Suprapubic skin (tissue), 4 donors: ENCODE measurements around the gene FGF4.

Source experiments
- EP300 ChIP-seq: sonication (generic); formaldehyde crosslinking; IDR thresholded peaks from one replicate; pipeline ENCODE4 v1.6.1; 2017; ENCODE audit warnings: antibody characterized with exemption
- POLR2AphosphoS5 ChIP-seq, 3 donors: sonication (generic); formaldehyde crosslinking; IDR thresholded peaks; one replicate each; pipeline ENCODE4 v1.6.1; 2017; ENCODE audit warnings: antibody characterized with exemption in 3 of 3
- TF ChIP-seq, protein P1 (sequence below), 2 donors: fragments of 200-600 bp in 1 of 2; fragments of 450-650 bp in 1 of 2; sonication (generic) in 1 of 2; IDR thresholded peaks; one replicate each; pipeline ENCODE4 v1.5.1; 2016 to 2019; ENCODE audit warnings: antibody characterized with exemption in 2 of 2, mild to moderate bottlenecking in 1 of 2, moderate library complexity in 1 of 2

DNA sequence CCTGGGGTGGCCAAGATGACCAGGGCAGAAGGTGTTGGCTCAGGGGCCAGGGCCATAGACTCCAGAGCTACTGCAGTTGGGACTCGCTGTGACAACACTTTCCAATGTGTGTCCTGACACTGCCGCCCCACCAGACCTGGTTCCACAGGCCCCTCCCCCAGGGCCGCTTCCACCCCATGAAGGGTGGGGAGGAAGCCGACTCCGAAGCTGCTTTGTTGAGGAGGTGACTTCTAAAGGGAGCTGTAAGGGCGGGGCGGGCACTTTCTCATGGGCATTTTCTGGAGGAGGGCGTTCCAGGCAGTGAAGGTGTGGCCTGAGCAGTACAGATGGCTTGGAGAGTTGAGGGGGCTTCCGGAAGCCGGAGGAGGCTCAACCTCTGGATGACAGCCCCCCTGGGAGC, 37.8 kb upstream of the FGF4 start:
- TF ChIP-seq, protein P1, sequence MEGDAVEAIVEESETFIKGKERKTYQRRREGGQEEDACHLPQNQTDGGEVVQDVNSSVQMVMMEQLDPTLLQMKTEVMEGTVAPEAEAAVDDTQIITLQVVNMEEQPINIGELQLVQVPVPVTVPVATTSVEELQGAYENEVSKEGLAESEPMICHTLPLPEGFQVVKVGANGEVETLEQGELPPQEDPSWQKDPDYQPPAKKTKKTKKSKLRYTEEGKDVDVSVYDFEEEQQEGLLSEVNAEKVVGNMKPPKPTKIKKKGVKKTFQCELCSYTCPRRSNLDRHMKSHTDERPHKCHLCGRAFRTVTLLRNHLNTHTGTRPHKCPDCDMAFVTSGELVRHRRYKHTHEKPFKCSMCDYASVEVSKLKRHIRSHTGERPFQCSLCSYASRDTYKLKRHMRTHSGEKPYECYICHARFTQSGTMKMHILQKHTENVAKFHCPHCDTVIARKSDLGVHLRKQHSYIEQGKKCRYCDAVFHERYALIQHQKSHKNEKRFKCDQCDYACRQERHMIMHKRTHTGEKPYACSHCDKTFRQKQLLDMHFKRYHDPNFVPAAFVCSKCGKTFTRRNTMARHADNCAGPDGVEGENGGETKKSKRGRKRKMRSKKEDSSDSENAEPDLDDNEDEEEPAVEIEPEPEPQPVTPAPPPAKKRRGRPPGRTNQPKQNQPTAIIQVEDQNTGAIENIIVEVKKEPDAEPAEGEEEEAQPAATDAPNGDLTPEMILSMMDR (IDR thresholded peaks at IDR 0.05), result no peak
- TF ChIP-seq EP300 (no peak), POLR2AphosphoS5 (IDR thresholded peaks at IDR 0.05) (no peak)
